HFFc6 (cell line): Measurements from ENCODE around the gene PRSS23. TPM values are rescaled to one million over a fixed set of nuclear protein-coding genes. Genes with fewer than 3 reads are reported as not detected.

Source experiments
- DNase-seq: peaks from one replicate; pipeline ENCODE4 v3.0.0-alpha.2; 2018
- H3K27ac Mint-ChIP-seq: 2 replicates; pipeline ENCODE4 v1.8.0; 2020; ENCODE audit warnings: mild to moderate bottlenecking, mixed read lengths
- H3K27me3 Mint-ChIP-seq: 2 replicates; pipeline ENCODE4 v1.8.0; 2021; ENCODE audit warnings: mild to moderate bottlenecking, moderate library complexity, mixed read lengths; ENCODE audit not compliant: insufficient read depth
- H3K36me3 Mint-ChIP-seq: 2 replicates; pipeline ENCODE4 v1.8.0; 2021; ENCODE audit warnings: low read depth, mixed read lengths
- H3K4me1 Mint-ChIP-seq: 2 replicates; pipeline ENCODE4 v1.8.0; 2020; ENCODE audit warnings: low read depth, mixed read lengths
- H3K4me3 Mint-ChIP-seq: 2 replicates; pipeline ENCODE4 v1.8.0; 2020; ENCODE audit warnings: mild to moderate bottlenecking, moderate library complexity, mixed read lengths
- H3K9me3 Mint-ChIP-seq: 2 replicates; pipeline ENCODE4 v1.8.0; 2020; ENCODE audit warnings: mild to moderate bottlenecking, mixed read lengths
- CTCF ChIP-seq: fragments of 200-600 bp; sonication (generic); IDR thresholded peaks from 2 replicates; pipeline ENCODE4 v1.5.0; 2021; ENCODE audit warnings: antibody characterized with exemption, mild to moderate bottlenecking
- total RNA-seq, 6 experiments: library from RNA; stranded (reverse); fragmentation: NEBNext Ultra II Directional; extraction: Animal tissue kit (Norgen Biotek cat#: 25700); gene quantifications; 2 replicates in 1 of 6; 3 replicates in 5 of 6; pipeline ENCODE4 v1.2.3, GENCODE V29; 2021

Gene PRSS23
- total RNA-seq, 6 experiments from 2014 or later = 192 to 356 (median 243) TPM

GRCh38 chr11:86790195-86790725, 10.1 kb upstream of the PRSS23 start:
- H3K27ac Mint-ChIP-seq = no peak overlapping the region
- H3K4me1 Mint-ChIP-seq = peaks cover 20% of the 10 kb centered on the region
- DNase-seq = no peak
- H3K4me3 Mint-ChIP-seq = no peak overlapping the region
- TF ChIP-seq CTCF = no peak
- no peaks in the 10 kb centered on the region for H3K9me3 Mint-ChIP-seq
- H3K27me3 Mint-ChIP-seq = no peaks in the 10 kb centered on the region; the same call in 1 of the 2 replicates
- no peaks in the 10 kb centered on the region for H3K36me3 Mint-ChIP-seq

- TF ChIP-seq CTCF = no peak
- Mint-ChIP-seq H3K4me3 (no peak overlapping the region), H3K4me1 (peaks cover 12% of the 10 kb centered on the region), H3K27me3 (no peaks in the 10 kb centered on the region; the same call in 1 of the 2 replicates), H3K27ac (no peak overlapping the region), H3K36me3 (no peaks in the 10 kb centered on the region), H3K9me3 (no peaks in the 10 kb centered on the region)
- no peak for DNase-seq
These were observed 9.2 kb upstream of the PRSS23 start for GRCh38 chr11:86790867-86791849.

GRCh38 chr11:86792150-86792549, 8.2 kb upstream of the PRSS23 start:
- H3K36me3 Mint-ChIP-seq = no peaks in the 10 kb centered on the region
- no peak for TF ChIP-seq CTCF
- H3K4me1 Mint-ChIP-seq = peaks cover 7% of the 10 kb centered on the region
- no peak for DNase-seq
- no peaks in the 10 kb centered on the region for H3K9me3 Mint-ChIP-seq
- H3K4me3 Mint-ChIP-seq = no peak overlapping the region
- no peak overlapping the region for H3K27ac Mint-ChIP-seq
- no peaks in the 10 kb centered on the region; the same call in 1 of the 2 replicates for H3K27me3 Mint-ChIP-seq

- Mint-ChIP-seq H3K36me3 (no peaks in the 10 kb centered on the region), H3K27me3 (no peaks in the 10 kb centered on the region; the same call in 1 of the 2 replicates), H3K4me1 (peaks cover 11% of the 10 kb centered on the region), H3K9me3 (no peaks in the 10 kb centered on the region), H3K27ac (no peak overlapping the region), H3K4me3 (no peak overlapping the region)
- no peak for TF ChIP-seq CTCF
- no peak for DNase-seq
These were observed 7.0 kb upstream of the PRSS23 start for GRCh38 chr11:86793307-86793706.

GRCh38 chr11:86795511-86795910, 4.8 kb upstream of the PRSS23 start:
- no peaks in the 10 kb centered on the region for H3K9me3 Mint-ChIP-seq
- no peak overlapping the region for H3K4me3 Mint-ChIP-seq
- no peak overlapping the region for H3K27ac Mint-ChIP-seq
- no peaks in the 10 kb centered on the region; the same call in 1 of the 2 replicates for H3K27me3 Mint-ChIP-seq
- H3K4me1 Mint-ChIP-seq = peaks cover 19% of the 10 kb centered on the region
- no peak for DNase-seq
- no peaks in the 10 kb centered on the region for H3K36me3 Mint-ChIP-seq
- no peak for TF ChIP-seq CTCF
